Measurements from ENCODE around the gene GTPBP4. TPM values are rescaled to one million over a fixed set of nuclear protein-coding genes. Genes with fewer than 3 reads are reported as not detected.

The GTPBP4 gene
- total RNA-seq, 1 donor from 2014 or later, result 73.8 TPM

DNA sequence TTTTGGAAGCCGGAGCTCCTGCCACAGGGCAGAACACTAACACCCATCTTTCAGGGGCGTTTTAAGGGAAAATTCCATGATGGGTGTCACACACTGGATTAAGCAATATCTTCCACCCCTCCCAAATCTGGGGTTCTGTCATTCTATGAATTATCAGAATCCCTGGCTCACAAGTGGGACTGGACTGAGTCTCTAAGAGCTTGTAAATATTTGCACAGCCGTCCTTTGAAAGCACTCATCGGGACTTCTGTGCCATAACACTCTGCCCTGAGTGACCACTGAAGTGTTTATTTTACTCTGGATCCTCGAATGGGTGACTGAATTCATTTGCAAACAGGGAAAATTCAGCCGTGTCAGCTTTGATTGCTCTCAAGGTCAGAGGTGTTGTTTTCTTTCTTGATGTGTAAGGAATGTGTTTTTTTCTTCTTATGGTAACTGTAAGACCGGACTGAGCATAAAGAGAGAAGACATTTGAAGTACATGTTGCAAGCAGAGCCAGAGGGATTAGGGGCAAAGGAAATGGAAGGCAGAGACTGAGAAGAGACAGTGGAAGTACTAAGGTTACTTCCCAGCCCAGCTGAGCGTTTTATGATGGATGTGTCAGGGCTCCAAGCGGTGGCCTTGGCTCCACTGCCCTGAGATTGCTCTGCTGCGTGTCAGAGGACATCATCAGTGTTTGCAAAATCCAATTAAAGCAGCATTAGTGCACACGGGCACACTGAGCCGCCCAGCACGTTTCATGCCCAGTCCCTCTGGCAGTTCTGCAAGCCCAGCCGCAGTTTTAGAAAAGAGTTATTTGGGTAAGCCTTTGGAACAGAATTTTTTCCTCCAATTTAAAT lies 17.7 kb upstream of the GTPBP4 start:
- CTCF ChIA-PET, result no interaction called here
- no peak for DNase-seq
- TF ChIP-seq, protein P1, sequence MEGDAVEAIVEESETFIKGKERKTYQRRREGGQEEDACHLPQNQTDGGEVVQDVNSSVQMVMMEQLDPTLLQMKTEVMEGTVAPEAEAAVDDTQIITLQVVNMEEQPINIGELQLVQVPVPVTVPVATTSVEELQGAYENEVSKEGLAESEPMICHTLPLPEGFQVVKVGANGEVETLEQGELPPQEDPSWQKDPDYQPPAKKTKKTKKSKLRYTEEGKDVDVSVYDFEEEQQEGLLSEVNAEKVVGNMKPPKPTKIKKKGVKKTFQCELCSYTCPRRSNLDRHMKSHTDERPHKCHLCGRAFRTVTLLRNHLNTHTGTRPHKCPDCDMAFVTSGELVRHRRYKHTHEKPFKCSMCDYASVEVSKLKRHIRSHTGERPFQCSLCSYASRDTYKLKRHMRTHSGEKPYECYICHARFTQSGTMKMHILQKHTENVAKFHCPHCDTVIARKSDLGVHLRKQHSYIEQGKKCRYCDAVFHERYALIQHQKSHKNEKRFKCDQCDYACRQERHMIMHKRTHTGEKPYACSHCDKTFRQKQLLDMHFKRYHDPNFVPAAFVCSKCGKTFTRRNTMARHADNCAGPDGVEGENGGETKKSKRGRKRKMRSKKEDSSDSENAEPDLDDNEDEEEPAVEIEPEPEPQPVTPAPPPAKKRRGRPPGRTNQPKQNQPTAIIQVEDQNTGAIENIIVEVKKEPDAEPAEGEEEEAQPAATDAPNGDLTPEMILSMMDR (IDR thresholded peaks at IDR 0.05), result no peak
- Mint-ChIP-seq H3K4me1 (no peaks in the 10 kb centered on the region), H3K27me3 (peaks cover 21% of the 10 kb centered on the region), H3K4me3 (no peak overlapping the region), H3K27ac (no peak overlapping the region), H3K36me3 (ENCODE audit: low read depth) (no peaks in the 10 kb centered on the region), H3K9me3 (no peaks in the 10 kb centered on the region)
- intact Hi-C loops (cut with micrococcal nuclease), result no loop called here
- ATAC-seq (ENCODE audit: low read depth), result no peak
- POLR2A ChIA-PET, result no interaction called here

DNA sequence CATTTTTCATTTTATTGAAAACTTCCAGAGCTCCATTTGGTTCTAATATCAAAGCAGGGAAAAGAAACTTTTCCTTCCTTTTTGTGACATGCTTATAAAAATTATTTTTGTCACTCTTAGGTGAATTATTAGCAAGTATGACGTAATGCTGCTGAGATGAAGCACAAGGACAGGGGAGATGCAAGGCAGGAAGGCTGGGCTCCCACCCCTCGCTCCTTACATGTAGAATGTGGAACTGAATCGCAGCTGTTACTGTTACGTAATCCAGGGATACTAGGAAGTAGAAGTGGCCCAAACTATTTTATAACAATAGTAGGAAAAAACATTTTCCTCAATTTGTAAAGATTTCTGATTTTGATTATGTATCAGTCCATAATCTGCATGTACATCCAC lies 17.1 kb upstream of the GTPBP4 start:
- no peaks in the 10 kb centered on the region for H3K4me1 Mint-ChIP-seq
- no peaks in the 10 kb centered on the region for H3K36me3 Mint-ChIP-seq (ENCODE audit: low read depth)
- intact Hi-C loops (cut with micrococcal nuclease), result no loop called here
- no peak overlapping the region for H3K27ac Mint-ChIP-seq
- H3K27me3 Mint-ChIP-seq, result peaks cover 17% of the 10 kb centered on the region
- H3K9me3 Mint-ChIP-seq, result no peaks in the 10 kb centered on the region
- ChIA-PET CTCF (no interaction called here), POLR2A (no interaction called here)
- no peak for DNase-seq
- TF ChIP-seq, protein P1 (IDR thresholded peaks at IDR 0.05), result no peak
- no peak overlapping the region for H3K4me3 Mint-ChIP-seq
- ATAC-seq (ENCODE audit: low read depth), result no peak

DNA sequence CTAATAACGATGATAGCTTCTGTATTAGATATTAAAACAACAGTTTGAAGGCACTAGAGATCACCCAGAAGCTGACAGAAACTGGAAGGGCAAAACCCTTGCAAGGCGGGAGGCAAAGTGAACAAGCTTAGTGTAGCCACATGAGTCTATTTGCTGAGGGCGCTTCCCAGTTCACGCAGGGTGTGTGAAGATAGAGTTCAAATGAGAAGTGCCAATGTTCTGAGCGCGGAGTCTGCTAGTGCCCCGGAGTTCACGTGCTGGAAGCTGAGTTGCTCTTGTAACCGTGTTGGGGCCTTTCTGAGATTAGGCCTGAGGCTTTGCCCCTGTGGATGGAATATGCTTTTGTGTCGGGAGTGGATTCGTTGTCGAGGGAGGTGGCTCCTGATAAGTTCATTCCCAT lies 16.6 kb upstream of the GTPBP4 start:
- ChIA-PET POLR2A (no interaction called here), CTCF (no interaction called here)
- Mint-ChIP-seq H3K27ac (no peak overlapping the region), H3K4me1 (no peaks in the 10 kb centered on the region), H3K9me3 (peaks cover 2% of the 10 kb centered on the region), H3K36me3 (ENCODE audit: low read depth) (no peaks in the 10 kb centered on the region), H3K27me3 (peaks cover 17% of the 10 kb centered on the region), H3K4me3 (no peak overlapping the region)
- ATAC-seq (ENCODE audit: low read depth) (no peak), DNase-seq (no peak)
- intact Hi-C loops (cut with micrococcal nuclease), result no loop called here
- TF ChIP-seq, protein P1 (IDR thresholded peaks at IDR 0.05), result no peak

DNA sequence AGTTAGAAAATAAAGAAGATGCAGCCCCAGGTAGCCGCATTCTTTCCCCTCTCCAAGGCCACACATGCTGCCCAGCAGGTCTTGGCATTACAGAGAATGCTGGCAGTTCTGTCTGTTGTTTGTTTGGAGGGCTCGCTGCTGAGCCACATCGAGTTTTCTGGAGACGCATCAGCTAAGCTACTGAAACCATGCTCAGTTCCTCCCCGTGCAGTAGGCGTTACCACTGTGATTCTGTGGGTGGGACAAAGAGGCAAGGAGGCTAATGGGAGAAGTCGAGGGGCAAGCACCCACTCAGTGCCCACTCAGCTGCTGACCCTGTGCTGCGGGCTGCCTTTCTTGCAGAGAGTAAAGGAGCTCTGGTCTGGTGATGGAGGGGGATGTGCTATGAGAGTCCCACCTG lies 15.5 kb upstream of the GTPBP4 start:
- H3K4me3 Mint-ChIP-seq, result no peak overlapping the region
- H3K27me3 Mint-ChIP-seq, result peaks cover 12% of the 10 kb centered on the region
- DNase-seq, result no peak
- TF ChIP-seq, protein P1 (IDR thresholded peaks at IDR 0.05), result no peak
- H3K27ac Mint-ChIP-seq, result no peak overlapping the region
- ChIA-PET POLR2A (no interaction called here), CTCF (no interaction called here)
- no peak for ATAC-seq (ENCODE audit: low read depth)
- intact Hi-C loops (cut with micrococcal nuclease), result no loop called here
- H3K36me3 Mint-ChIP-seq (ENCODE audit: low read depth), result no peaks in the 10 kb centered on the region
- H3K4me1 Mint-ChIP-seq, result no peaks in the 10 kb centered on the region
- H3K9me3 Mint-ChIP-seq, result peaks cover 5% of the 10 kb centered on the region

DNA sequence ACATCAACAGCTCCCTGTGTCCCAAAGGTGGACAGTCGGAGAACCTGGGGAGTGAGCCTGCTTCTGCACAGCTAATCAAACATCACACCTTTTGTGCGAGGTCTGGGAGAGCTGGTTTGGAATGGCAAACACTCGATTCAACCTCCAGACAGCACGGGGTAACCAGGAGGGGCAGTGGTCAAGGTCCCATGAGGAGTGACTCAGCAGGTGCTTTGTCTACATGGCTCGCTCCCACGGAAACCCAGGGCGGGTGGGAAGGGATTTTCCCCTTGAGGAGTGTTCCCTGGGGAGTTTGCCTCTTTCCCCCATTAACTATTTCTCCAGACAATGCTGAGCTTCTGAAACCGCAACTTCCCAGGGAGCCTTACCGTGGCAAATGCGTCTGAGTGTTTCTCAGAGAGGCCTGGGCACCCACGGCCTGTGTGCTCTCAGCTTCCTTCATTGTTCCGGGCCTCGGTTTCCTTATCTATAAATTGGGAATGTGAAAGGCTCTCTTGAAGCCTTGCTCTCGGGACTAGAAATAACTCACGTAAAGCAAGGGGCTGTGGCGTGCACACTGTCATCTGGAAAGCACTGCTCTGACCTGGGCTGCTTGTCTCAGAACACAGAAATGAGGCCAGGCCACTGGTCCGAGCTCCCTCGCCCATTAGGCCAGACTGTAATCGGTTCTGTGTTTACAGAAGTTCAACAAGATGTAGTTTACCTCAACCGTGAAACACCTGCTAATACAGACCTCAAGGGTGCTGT lies 14.0 kb upstream of the GTPBP4 start:
- Mint-ChIP-seq H3K4me3 (no peak overlapping the region), H3K27ac (no peak overlapping the region), H3K36me3 (ENCODE audit: low read depth) (peaks cover 3% of the 10 kb centered on the region), H3K9me3 (peaks cover 12% of the 10 kb centered on the region), H3K4me1 (no peaks in the 10 kb centered on the region), H3K27me3 (peaks cover 5% of the 10 kb centered on the region)
- no peak for DNase-seq
- intact Hi-C loops (cut with micrococcal nuclease), result no loop called here
- POLR2A ChIA-PET, result no interaction called here
- CTCF ChIA-PET, result no interaction called here
- TF ChIP-seq, protein P1 (IDR thresholded peaks at IDR 0.05), result no peak
- ATAC-seq (ENCODE audit: low read depth), result no peak
